Thyroid gland (tissue), 4 donors: Measurements from ENCODE around the gene GGTLC2.

Source experiments
- CTCF ChIP-seq, 6 experiments: fragments of 200-600 bp in 3 of 6; fragments of 450-650 bp in 3 of 6; sonication (generic) in 3 of 6; IDR thresholded peaks; one replicate each; pipeline ENCODE4 v1.5.1; 2016 to 2019; ENCODE audit warnings: antibody characterized with exemption in 6 of 6, mild to moderate bottlenecking in 2 of 6, inconsistent platforms in 1 of 6, moderate library complexity in 1 of 6
- POLR2A ChIP-seq, 2 donors: fragments of 450-650 bp; IDR thresholded peaks; one replicate each; pipeline ENCODE4 v1.6.1; 2017; ENCODE audit warnings: antibody characterized with exemption in 2 of 2, mild to moderate bottlenecking in 2 of 2, moderate library complexity in 1 of 2

- TF ChIP-seq CTCF (IDR thresholded peaks at IDR 0.05), result no peak
- TF ChIP-seq POLR2A (IDR thresholded peaks at IDR 0.05), result no peak
Observed at GRCh38 chr22:22618448-22618847, 26.0 kb upstream of the GGTLC2 start.
